HEK293T (cell line): ENCODE measurements around the gene TP53BP1.

ENCODE experiments used
- BHLHE40 ChIP-seq: fragments of 450-650 bp; IDR thresholded peaks from 2 replicates; pipeline ENCODE4 v1.6.1; 2016; ENCODE audit warnings: mild to moderate bottlenecking, moderate library complexity, borderline replicate concordance
- ELF4 ChIP-seq: fragments of 450-650 bp; IDR thresholded peaks from 2 replicates; pipeline ENCODE4 v1.6.1; 2017; ENCODE audit warnings: antibody characterized with exemption
- FOXK2 ChIP-seq: fragments of 450-650 bp; IDR thresholded peaks from 2 replicates; pipeline ENCODE4 v1.6.1; 2016; ENCODE audit warnings: mild to moderate bottlenecking
- FOXM1 ChIP-seq: fragments of 450-650 bp; IDR thresholded peaks from 2 replicates; pipeline ENCODE4 v1.6.1; 2017; ENCODE audit warnings: mild to moderate bottlenecking, borderline replicate concordance
- L3MBTL2 ChIP-seq: fragments of 450-650 bp; conservative IDR thresholded peaks from 2 replicates; pipeline ENCODE4 v1.6.1; 2016; ENCODE audit warnings: mild to moderate bottlenecking
- LEF1 ChIP-seq: fragments of 450-650 bp; IDR thresholded peaks from 2 replicates; pipeline ENCODE4 v1.6.1; 2017; ENCODE audit warnings: mild to moderate bottlenecking, borderline replicate concordance
- NFRKB ChIP-seq: fragments of 450-650 bp; IDR thresholded peaks from 2 replicates; pipeline ENCODE4 v1.6.1; 2016; ENCODE audit warnings: mild to moderate bottlenecking, moderate library complexity
- SP1 ChIP-seq: fragments of 450-650 bp; IDR thresholded peaks from 2 replicates; pipeline ENCODE4 v1.6.1; 2017
- SUZ12 ChIP-seq: fragments of 450-650 bp; IDR thresholded peaks from 2 replicates; pipeline ENCODE4 v1.6.1; 2016; ENCODE audit warnings: mild to moderate bottlenecking

DNA sequence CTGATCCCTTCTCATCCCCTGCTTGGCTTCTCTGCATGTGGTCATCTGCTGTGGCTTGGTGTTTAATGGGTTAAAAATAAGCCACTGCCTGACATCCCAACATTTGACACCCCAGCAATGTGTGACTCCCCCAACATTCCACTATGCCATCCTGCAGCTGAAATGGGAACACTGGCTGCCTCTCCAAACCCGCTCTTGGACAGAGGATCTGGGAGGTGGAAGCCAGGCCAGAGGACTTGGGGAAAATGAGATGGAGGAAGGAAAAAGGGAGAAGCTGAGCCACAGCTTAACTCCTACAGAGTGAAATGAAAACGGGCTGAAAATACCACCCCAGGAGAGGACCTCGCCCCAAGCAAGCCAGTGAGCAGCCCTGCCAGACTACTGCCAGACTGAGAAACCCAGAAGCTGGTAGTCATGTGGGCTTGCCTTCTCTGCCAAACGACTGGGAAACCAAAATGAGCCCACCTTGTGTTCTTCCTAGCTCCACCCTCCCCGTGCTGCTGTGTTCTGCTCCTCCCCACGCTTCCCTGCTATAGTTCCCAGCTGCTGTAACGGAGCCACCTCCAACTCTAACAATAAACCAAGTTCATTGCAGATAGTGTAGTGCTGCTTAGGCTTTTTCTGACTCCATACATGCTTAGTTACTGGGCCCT is 38.2 kb upstream of the TP53BP1 start:
- TF ChIP-seq FOXK2 (no peak), NFRKB (no peak), SP1 (no peak), SUZ12 (no peak), FOXM1 (no peak), BHLHE40 (no peak), L3MBTL2 (no peak), LEF1 (no peak), ELF4 (no peak)
